Measurements from ENCODE around the gene PARD6G.

PARD6G gene

GRCh38 chr18:80147037-80147417 is 100.3 kb downstream of the PARD6G start:
- DNase-seq (ENCODE audit: low read depth in 2 of 2): no peak

- DNase-seq (ENCODE audit: low read depth in 2 of 2): no peak
These were observed 102.0 kb downstream of the PARD6G start for GRCh38 chr18:80145196-80145804.

GRCh38 chr18:80143881-80144280 is 103.4 kb downstream of the PARD6G start:
- no peak for DNase-seq (ENCODE audit: low read depth in 2 of 2)

GRCh38 chr18:80140455-80140985 is 106.8 kb downstream of the PARD6G start:
- no peak for DNase-seq (ENCODE audit: low read depth in 2 of 2)

GRCh38 chr18:80137976-80138375 is 109.3 kb downstream of the PARD6G start:
- no peak for DNase-seq (ENCODE audit: low read depth in 2 of 2)

GRCh38 chr18:80137137-80137536 is 110.2 kb downstream of the PARD6G start:
- no peak for DNase-seq (ENCODE audit: low read depth in 2 of 2)

GRCh38 chr18:80136679-80137078 is 110.6 kb downstream of the PARD6G start:
- DNase-seq (ENCODE audit: low read depth in 2 of 2): no peak

GRCh38 chr18:80135136-80135535 is 112.2 kb downstream of the PARD6G start:
- DNase-seq (ENCODE audit: low read depth in 2 of 2): no peak

GRCh38 chr18:80133124-80133523 is 114.2 kb downstream of the PARD6G start:
- DNase-seq (ENCODE audit: low read depth in 2 of 2): no peak

- no peak for DNase-seq (ENCODE audit: low read depth in 2 of 2)
These were observed 115.0 kb downstream of the PARD6G start for GRCh38 chr18:80132180-80132812.

- DNase-seq (ENCODE audit: low read depth in 2 of 2): no peak
These were observed 116.8 kb downstream of the PARD6G start for GRCh38 chr18:80130555-80130954.

GRCh38 chr18:80129672-80130367 is 117.5 kb downstream of the PARD6G start:
- no peak for DNase-seq (ENCODE audit: low read depth in 2 of 2)

GRCh38 chr18:80127635-80128034 is 119.7 kb downstream of the PARD6G start:
- no peak for DNase-seq (ENCODE audit: low read depth in 2 of 2)

GRCh38 chr18:80126797-80127196 is 120.5 kb downstream of the PARD6G start:
- DNase-seq (ENCODE audit: low read depth in 2 of 2): no peak

- DNase-seq (ENCODE audit: low read depth in 2 of 2): no peak
These were observed 123.2 kb downstream of the PARD6G start for GRCh38 chr18:80124131-80124530.

- no peak for DNase-seq (ENCODE audit: low read depth in 2 of 2)
These were observed 126.4 kb downstream of the PARD6G start for GRCh38 chr18:80120932-80121331.

GRCh38 chr18:80119111-80119510 is 128.2 kb downstream of the PARD6G start:
- no peak for DNase-seq (ENCODE audit: low read depth in 2 of 2)

- no peak for DNase-seq (ENCODE audit: low read depth in 2 of 2)
These were observed 132.3 kb downstream of the PARD6G start for GRCh38 chr18:80115035-80115434.

- no peak for DNase-seq (ENCODE audit: low read depth in 2 of 2)
These were observed 134.6 kb downstream of the PARD6G start for GRCh38 chr18:80112624-80113248.

GRCh38 chr18:80109676-80110078 is 137.6 kb downstream of the PARD6G start:
- DNase-seq (ENCODE audit: low read depth in 2 of 2): peak in 1 of 2 donors; percentile 23

GRCh38 chr18:80108739-80109675 is 138.3 kb downstream of the PARD6G start, which contains the start of gene ADNP2:
Gene ADNP2, plus strand, starts transcription at chr18:80109262. Its CDS starts 8,281 bp downstream, at chr18:80117543.
- DNase-seq (ENCODE audit: low read depth in 2 of 2): peak; percentile 81

All from stimulated activated CD4-positive, alpha-beta T cell treated with anti-CD3 and anti-CD28 coated beads, Interleukin-4, amount 100 ng/mL, for 48 hours (primary cell).